RWPE1 (cell line): ENCODE measurements around the gene EGFLAM.

Source experiments
- CTCF ChIA-PET: fragments of 350-600 bp; sonication (Branson Sonifier 250); formaldehyde crosslinking; extraction: SDS; loops from one replicate; lab custom pipeline; 2021; lab: Yijun Ruan, JAX
- POLR2A ChIA-PET: fragments of 400-600 bp; formaldehyde crosslinking; extraction: SDS; loops from one replicate; lab custom pipeline; 2020; ENCODE audit warnings: antibody characterized with exemption; ENCODE audit not compliant: low non-redundant PET; lab: Yijun Ruan, JAX
- DNase-seq: peaks from one replicate; pipeline ENCODE4 v3.0.0; 2012; ENCODE audit warnings: low spot score
- H3K27ac ChIP-seq: fragments of 450-650 bp; 2 replicates; pipeline ENCODE4 v1.5.1; 2017
- TF ChIP-seq, protein P1 (sequence below): fragments of 450-650 bp; conservative IDR thresholded peaks from 2 replicates; pipeline ENCODE4 v1.5.1; 2017; ENCODE audit warnings: low read depth, mild to moderate bottlenecking

EGFLAM gene

DNA sequence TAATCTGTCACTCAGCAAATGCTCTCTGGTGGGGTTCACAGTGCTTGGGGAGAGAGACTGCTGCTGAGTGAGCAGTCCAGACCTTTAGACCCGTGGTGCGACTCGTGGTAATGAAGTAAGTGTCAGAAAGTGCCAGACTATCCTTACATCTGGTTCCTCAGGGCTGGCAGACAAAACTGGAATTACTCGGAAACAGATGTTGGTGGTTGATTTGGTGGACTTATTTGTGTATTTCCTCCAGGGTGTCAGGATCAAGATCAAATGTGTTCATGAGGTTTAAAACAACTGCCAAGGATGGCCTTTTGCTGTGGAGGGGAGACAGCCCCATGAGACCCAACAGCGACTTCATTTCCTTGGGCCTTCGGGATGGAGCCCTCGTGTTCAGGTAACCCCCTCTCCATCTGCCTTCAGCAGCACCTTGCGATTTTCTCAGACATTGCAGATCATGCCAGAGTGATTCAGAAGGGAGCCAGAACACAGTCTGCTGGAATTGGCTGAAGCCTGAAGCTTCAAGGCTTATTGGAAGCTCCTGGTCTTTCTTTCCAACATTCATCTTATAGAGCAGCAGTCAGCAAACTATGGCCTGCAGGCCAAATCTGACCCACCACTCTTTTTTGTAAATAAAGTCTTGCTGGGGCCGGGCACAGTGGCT, 192.8 kb downstream of the EGFLAM start:
- TF ChIP-seq, protein P1, sequence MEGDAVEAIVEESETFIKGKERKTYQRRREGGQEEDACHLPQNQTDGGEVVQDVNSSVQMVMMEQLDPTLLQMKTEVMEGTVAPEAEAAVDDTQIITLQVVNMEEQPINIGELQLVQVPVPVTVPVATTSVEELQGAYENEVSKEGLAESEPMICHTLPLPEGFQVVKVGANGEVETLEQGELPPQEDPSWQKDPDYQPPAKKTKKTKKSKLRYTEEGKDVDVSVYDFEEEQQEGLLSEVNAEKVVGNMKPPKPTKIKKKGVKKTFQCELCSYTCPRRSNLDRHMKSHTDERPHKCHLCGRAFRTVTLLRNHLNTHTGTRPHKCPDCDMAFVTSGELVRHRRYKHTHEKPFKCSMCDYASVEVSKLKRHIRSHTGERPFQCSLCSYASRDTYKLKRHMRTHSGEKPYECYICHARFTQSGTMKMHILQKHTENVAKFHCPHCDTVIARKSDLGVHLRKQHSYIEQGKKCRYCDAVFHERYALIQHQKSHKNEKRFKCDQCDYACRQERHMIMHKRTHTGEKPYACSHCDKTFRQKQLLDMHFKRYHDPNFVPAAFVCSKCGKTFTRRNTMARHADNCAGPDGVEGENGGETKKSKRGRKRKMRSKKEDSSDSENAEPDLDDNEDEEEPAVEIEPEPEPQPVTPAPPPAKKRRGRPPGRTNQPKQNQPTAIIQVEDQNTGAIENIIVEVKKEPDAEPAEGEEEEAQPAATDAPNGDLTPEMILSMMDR = no peak
- ChIA-PET POLR2A (no interaction called here), CTCF (no interaction called here)
- DNase-seq = no peak
- H3K27ac ChIP-seq = no peak overlapping the region

DNA sequence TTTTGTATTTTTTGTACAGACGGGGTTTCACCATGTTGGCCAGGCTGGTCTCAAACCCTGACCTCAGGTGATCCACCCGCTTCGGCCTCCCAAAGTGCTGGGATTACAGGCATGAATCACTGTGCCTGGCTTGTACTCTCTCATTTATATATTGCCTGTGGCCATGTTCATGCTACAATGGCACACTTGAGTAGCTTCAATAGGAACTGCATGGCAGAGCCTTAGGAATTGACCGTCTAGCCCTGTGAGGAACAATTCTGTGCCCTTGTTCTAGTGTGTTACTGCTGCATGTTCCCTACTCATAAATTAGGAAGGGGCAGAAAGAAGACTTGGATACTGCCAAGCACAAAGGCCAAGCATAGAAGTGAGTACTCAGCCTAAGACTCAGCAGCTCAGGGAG, 193.8 kb downstream of the EGFLAM start:
- H3K27ac ChIP-seq = no peak overlapping the region
- CTCF ChIA-PET = interaction anchor here (1.2 kb wide), 1 partner anchor 10 kb away, joined by 5 read pairs; no protein-coding TSS in a partner anchor
- TF ChIP-seq, protein P1 = no peak
- DNase-seq = no peak
- POLR2A ChIA-PET = no interaction called here

DNA sequence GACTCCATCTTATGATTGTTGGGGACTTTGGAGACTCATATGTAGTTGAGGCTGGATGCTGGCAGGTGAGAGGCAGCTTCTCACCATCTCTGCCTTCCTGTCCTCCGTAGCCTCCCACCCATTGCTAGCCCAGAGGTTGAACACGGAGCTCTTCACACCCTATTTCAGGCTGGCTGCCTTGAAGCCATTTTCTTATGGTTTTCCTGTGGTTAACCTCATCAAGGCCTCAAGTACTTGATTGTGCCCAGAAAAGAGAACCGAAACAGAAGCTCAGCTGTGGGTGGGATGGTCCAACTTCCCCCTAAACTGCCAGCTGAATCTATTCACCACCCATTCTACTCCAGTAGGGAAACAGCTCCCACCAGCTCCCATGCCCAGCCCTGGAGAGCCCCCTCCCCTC, 195.1 kb downstream of the EGFLAM start:
- ChIA-PET POLR2A (no interaction called here), CTCF (interaction anchor here (0.6 to 1.2 kb wide), 3 partner anchors 12 to 53 kb away, joined by 3 to 5 read pairs (median 4); no protein-coding TSS in a partner anchor)
- no peak for DNase-seq
- TF ChIP-seq, protein P1 = no peak
- H3K27ac ChIP-seq = no peak overlapping the region

DNA sequence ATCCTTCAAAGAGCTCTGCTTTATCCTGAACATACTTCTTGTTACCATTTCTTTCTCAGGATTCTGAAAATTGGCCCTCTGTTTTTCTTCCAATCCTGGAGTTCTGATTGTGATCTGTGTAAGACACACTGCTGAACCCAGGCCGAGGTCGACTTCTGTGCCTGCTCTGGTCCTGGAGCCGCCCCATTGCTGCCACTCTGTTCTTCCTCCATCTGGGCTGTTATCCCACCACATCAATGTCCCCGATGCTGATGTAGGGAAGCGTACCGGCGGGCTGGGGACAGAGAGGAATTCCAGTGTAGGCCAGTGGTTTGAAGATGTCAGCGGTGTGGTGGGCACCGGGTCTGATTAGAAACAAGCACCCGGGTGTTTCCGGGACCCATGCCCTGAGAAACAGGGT, 195.6 kb downstream of the EGFLAM start:
- no peak overlapping the region for H3K27ac ChIP-seq
- TF ChIP-seq, protein P1 = no peak
- ChIA-PET CTCF (interaction anchor here (0.6 to 0.7 kb wide), 2 partner anchors 29 to 53 kb away, joined by 3 to 4 read pairs; no protein-coding TSS in a partner anchor), POLR2A (no interaction called here)
- DNase-seq = no peak

DNA sequence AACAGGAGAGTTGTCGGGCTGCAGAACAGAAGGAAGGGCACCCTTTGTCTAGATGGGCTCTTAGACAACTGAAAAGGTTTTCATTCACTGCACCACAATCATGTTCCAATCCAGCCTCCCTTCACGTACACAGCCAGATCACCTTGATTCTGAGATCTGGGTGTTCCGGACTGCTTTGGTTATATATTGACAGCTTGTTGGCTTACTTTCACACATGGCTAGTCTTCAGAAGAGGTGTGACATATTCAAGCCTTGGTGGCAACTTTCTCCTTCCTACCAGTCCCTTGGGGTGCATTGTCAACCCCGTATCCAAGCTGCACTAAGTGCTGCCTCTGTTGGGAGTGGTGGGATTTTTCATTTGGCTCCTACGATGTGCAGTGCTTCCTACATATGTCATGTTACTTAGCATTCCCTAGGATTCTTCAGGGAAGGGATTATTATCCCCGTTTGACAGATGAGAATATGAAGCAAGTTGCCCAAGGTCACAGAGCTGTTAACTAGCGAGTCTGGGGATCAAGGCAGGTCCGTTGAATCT, 197.5 kb downstream of the EGFLAM start:
- TF ChIP-seq, protein P1 = no peak
- CTCF ChIA-PET = interaction anchor here (1.0 to 2.0 kb wide), 2 partner anchors 14 to 354 kb away, joined by 4 to 7 read pairs; no protein-coding TSS in a partner anchor
- POLR2A ChIA-PET = no interaction called here

DNA sequence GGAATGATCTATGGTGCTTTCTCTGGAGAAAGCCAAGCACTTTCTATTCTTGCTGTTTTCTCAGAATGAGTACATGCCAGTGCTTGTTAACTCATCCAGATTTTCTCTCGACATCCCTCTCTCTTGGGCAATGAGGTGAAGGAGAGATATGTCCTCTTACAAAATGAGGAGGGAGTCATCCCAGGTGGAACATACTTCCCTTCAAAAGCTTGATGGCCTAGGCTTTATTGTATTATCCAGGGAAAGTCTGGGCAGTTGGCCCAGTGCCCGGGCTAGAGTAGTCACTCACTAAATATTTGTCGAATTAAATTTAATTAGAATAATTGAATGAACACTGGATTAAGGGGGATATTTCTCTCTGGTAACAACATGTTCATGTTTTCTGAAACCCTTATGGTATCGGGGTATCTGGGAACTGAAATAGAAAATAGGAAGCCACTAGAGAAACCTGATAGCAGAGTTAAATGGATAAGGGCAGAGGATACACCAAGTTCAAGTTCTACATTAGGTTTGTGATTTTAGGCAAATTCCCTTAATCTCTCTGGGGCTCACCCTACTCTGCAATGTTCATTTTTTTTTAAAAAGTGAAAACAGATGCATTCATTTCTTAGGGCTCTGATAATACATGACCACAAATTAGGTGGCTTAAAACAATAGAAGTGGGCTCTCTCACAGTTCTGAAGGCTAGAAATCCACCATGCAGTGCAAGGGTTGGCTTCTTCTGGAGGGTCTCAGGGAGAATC, 198.5 kb downstream of the EGFLAM start:
- TF ChIP-seq, protein P1 = no peak
- ChIA-PET CTCF (interaction anchor here (1.0 to 2.0 kb wide), 2 partner anchors 15 to 353 kb away, joined by 4 to 7 read pairs; no protein-coding TSS in a partner anchor), POLR2A (no interaction called here)
- peak overlapping the region; percentile 48; the same call in 1 of the 2 replicates for H3K27ac ChIP-seq
- DNase-seq = peak; percentile 59

More for the DNA sequence above, 197.5 kb downstream of the EGFLAM start:
- no peak for DNase-seq
- H3K27ac ChIP-seq = peak overlapping the region; percentile 51; the same call in 1 of the 2 replicates
